HL-60 (cell line): ENCODE data around the gene BEGAIN.

ENCODE experiments used
- DNase-seq, 2 experiments: peaks; one replicate each; pipeline ENCODE4 v3.0.0-alpha.2; 2010 to 2020; ENCODE audit warnings: low read depth in 1 of 2, low spot score in 1 of 2
- H3K27ac ChIP-seq: fragments of 250-450 bp; sonication (Bioruptor Pico); replicated peaks from 2 replicates; pipeline ENCODE4 v1.5.1; 2020; ENCODE audit warnings: mild to moderate bottlenecking, moderate library complexity
- H3K27me3 ChIP-seq: fragments of 250-450 bp; sonication (Bioruptor Pico); 2 replicates; pipeline ENCODE4 v1.5.1; 2021; ENCODE audit warnings: mild to moderate bottlenecking, moderate library complexity; ENCODE audit not compliant: insufficient read depth, poor library complexity, severe bottlenecking
- H3K4me3 ChIP-seq: replicated peaks from 2 replicates; pipeline ENCODE4 v1.5.1; 2011; ENCODE audit warnings: mild to moderate bottlenecking, control low read depth, low read length; ENCODE audit not compliant: insufficient read depth
- GABPA ChIP-seq: IDR thresholded peaks from 2 replicates; pipeline ENCODE4 v1.6.1; 2012; ENCODE audit warnings: low read depth
- POLR2AphosphoS5 ChIP-seq: IDR thresholded peaks from 2 replicates; pipeline ENCODE4 v1.6.1; 2012; ENCODE audit warnings: low read depth
- SPI1 ChIP-seq: IDR thresholded peaks from 2 replicates; pipeline ENCODE4 v1.6.1; 2012; ENCODE audit warnings: low read depth, mild to moderate bottlenecking, borderline replicate concordance
- TF ChIP-seq, protein P1 (sequence below): IDR thresholded peaks from 2 replicates; pipeline ENCODE4 v1.6.1; 2012; ENCODE audit warnings: low read depth; ENCODE audit not compliant: insufficient replicate concordance
- TF ChIP-seq, protein P2 (sequence below): IDR thresholded peaks from one replicate; pipeline ENCODE4 v1.5.1; 2011; ENCODE audit warnings: low read length, control low read depth, inconsistent platforms; ENCODE audit not compliant: insufficient read depth

Gene BEGAIN

DNA sequence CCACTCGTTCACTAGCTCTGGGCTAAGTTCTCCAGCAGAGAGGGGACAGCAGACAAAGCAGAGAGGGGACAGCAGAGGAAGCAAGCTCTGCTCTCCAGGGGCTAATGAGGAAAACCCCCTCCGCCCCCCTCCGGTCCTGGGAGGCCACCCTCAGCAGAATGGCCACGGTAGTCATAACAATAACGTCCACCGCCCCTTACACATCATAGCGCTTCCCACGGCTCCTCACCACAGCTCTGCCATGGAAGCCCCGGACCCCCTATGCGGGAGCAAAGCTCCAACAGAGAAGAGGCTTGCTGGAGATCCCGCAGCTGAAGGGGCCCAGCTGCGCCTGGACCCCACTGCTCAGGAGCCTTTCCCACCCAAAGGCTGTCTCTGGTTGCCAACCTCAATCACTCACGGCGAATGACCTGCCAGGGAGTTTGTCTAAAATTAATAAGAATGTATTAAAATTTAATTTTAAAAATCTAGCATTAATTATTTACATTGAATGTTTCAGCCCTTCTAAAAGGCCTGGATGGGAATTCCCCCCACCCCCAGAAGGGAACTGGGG is 17.4 kb downstream of the BEGAIN start:
- Histone ChIP-seq H3K27me3 (peaks cover 49% of the 10 kb centered on the region), H3K4me3 (no peak overlapping the region)
- DNase-seq, result no peak

DNA sequence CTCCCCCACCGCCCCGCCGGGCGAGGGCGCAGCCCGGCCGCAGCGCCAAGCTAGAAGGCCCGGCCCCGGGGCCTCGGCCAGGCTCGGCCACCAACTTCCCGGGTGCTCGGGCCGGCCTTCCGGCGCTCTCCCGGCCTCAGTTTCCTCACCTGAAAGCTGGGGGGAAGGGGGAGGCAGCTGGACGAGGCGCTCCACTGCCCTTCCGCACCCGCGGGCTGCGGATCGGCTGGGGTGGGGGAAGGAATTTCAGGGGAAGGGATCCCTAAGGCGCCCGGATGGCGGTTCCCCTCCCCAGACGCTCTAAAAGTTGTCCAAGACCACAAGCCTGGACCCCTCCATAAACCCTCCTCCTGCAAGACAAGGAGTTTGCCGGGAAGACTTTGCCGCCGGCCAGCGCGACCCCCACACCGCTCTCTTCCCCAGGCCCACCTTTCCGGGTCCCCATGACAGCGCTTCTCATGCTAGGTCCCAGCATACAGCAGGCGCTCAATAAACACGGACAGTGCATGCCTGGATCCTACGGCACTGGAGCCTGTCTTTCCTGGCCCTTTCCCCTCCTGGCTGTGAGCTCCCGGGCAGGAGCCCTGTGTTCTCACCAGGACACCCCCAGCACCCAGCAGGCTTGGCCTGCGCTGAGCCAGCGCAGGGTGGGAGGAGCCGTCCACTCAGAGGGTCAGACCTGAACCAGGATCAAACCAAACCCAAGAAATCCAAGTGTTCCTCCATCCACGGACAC is 18.1 kb downstream of the BEGAIN start:
- Histone ChIP-seq H3K27ac (no peak overlapping the region), H3K27me3 (peaks cover 50% of the 10 kb centered on the region), H3K4me3 (no peak overlapping the region)
- DNase-seq, result no peak
- no peak for TF ChIP-seq SPI1
- TF ChIP-seq, protein P1, sequence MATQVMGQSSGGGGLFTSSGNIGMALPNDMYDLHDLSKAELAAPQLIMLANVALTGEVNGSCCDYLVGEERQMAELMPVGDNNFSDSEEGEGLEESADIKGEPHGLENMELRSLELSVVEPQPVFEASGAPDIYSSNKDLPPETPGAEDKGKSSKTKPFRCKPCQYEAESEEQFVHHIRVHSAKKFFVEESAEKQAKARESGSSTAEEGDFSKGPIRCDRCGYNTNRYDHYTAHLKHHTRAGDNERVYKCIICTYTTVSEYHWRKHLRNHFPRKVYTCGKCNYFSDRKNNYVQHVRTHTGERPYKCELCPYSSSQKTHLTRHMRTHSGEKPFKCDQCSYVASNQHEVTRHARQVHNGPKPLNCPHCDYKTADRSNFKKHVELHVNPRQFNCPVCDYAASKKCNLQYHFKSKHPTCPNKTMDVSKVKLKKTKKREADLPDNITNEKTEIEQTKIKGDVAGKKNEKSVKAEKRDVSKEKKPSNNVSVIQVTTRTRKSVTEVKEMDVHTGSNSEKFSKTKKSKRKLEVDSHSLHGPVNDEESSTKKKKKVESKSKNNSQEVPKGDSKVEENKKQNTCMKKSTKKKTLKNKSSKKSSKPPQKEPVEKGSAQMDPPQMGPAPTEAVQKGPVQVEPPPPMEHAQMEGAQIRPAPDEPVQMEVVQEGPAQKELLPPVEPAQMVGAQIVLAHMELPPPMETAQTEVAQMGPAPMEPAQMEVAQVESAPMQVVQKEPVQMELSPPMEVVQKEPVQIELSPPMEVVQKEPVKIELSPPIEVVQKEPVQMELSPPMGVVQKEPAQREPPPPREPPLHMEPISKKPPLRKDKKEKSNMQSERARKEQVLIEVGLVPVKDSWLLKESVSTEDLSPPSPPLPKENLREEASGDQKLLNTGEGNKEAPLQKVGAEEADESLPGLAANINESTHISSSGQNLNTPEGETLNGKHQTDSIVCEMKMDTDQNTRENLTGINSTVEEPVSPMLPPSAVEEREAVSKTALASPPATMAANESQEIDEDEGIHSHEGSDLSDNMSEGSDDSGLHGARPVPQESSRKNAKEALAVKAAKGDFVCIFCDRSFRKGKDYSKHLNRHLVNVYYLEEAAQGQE, result no peak
- no peak for TF ChIP-seq GABPA
- TF ChIP-seq POLR2AphosphoS5, result no peak
- TF ChIP-seq, protein P2, sequence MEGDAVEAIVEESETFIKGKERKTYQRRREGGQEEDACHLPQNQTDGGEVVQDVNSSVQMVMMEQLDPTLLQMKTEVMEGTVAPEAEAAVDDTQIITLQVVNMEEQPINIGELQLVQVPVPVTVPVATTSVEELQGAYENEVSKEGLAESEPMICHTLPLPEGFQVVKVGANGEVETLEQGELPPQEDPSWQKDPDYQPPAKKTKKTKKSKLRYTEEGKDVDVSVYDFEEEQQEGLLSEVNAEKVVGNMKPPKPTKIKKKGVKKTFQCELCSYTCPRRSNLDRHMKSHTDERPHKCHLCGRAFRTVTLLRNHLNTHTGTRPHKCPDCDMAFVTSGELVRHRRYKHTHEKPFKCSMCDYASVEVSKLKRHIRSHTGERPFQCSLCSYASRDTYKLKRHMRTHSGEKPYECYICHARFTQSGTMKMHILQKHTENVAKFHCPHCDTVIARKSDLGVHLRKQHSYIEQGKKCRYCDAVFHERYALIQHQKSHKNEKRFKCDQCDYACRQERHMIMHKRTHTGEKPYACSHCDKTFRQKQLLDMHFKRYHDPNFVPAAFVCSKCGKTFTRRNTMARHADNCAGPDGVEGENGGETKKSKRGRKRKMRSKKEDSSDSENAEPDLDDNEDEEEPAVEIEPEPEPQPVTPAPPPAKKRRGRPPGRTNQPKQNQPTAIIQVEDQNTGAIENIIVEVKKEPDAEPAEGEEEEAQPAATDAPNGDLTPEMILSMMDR, result no peak

More for the DNA sequence above, 17.4 kb downstream of the BEGAIN start:
- no peak overlapping the region for H3K27ac ChIP-seq
- TF ChIP-seq, protein P1, result no peak

DNA sequence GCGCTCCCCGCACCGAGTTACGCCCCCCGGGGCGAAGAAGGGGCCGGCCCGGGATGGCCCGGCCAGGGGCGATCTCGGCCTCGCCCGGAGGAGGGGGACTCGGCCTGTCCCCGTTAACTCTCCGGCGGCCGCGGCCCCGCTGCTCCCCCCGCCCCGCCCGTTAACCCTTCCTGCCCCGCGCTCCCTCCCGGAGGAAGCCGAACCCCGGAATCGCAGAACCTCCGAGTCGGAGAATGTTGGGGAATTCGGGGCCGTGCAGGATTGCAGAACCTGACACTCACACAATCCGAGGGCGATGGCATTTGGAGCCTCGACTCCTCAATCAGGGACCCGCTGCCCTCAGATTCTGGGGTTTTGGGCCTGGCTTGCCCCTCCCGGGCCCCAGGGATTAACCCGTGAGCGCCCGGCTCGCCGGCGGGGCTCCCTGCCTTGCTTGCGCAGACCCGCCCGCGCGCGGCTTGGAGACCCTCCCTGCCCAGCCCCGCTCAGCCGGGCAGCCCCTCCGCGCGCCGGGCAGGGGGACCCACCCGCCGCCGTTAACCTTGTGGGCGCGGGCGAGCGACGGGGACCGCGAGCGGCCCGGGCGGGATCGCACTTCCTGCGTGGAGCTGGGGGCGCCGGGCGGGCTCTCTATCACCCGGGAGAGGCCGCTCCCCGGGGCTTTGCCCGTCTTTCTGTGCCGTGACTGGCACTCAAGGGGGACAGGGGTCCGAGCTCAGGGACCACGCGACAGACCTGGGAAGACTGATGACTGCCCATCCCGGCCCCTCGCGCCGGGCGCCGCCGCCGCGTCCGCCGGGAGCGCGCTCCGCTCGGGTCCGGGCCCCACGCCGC is 18.8 kb downstream of the BEGAIN start:
- DNase-seq, result no peak
- Histone ChIP-seq H3K4me3 (no peak overlapping the region), H3K27ac (no peak overlapping the region), H3K27me3 (peaks cover 49% of the 10 kb centered on the region)
- TF ChIP-seq, protein P1, result no peak
- TF ChIP-seq POLR2AphosphoS5 (no peak), GABPA (no peak), SPI1 (no peak)
- TF ChIP-seq, protein P2, result no peak
